NCI-H2196 treated with DMSO at 0.1 percent for 48 hours (cell line): ENCODE measurements around the gene TLK2.

Experiments used
- DNase-seq: peaks from one replicate; lab custom pipeline; 2025; ENCODE audit not compliant: unreplicated experiment; lab: John Stamatoyannopoulos, UW

TLK2 gene

GRCh38 chr17:62627219-62627903 lies 148.7 kb downstream of the TLK2 start, which contains the start of gene MRC2:
MRC2 (plus strand) TSS chr17:62627670; CDS start chr17:62627803, 133 bp downstream.
- no peak for DNase-seq

- no peak for DNase-seq
These were observed 149.4 kb downstream of the TLK2 start for GRCh38 chr17:62627904-62628633.

- no peak for DNase-seq
These were observed 150.4 kb downstream of the TLK2 start for GRCh38 chr17:62628831-62629555.

GRCh38 chr17:62629556-62630364 lies 151.1 kb downstream of the TLK2 start:
- no peak for DNase-seq

- no peak for DNase-seq
These were observed 151.9 kb downstream of the TLK2 start for GRCh38 chr17:62630365-62631085.

- no peak for DNase-seq
These were observed 152.7 kb downstream of the TLK2 start for GRCh38 chr17:62631086-62631935.

GRCh38 chr17:62631936-62632924 lies 153.6 kb downstream of the TLK2 start:
- DNase-seq: no peak

- DNase-seq: no peak
These were observed 159.2 kb downstream of the TLK2 start for GRCh38 chr17:62637809-62638208.

- no peak for DNase-seq
These were observed 162.5 kb downstream of the TLK2 start for GRCh38 chr17:62641153-62641552.

- no peak for DNase-seq
These were observed 163.3 kb downstream of the TLK2 start for GRCh38 chr17:62641951-62642350.

GRCh38 chr17:62643496-62643895 lies 164.9 kb downstream of the TLK2 start:
- no peak for DNase-seq

- no peak for DNase-seq
These were observed 166.0 kb downstream of the TLK2 start for GRCh38 chr17:62644487-62645173.

- DNase-seq: no peak
These were observed 169.8 kb downstream of the TLK2 start for GRCh38 chr17:62648251-62648955.

- DNase-seq: no peak
These were observed 170.3 kb downstream of the TLK2 start for GRCh38 chr17:62648956-62649294.

- DNase-seq: no peak
These were observed 170.9 kb downstream of the TLK2 start for GRCh38 chr17:62649570-62649969.

GRCh38 chr17:62650587-62650986 lies 172.0 kb downstream of the TLK2 start:
- no peak for DNase-seq
